Epithelial cell of prostate (primary cell): ENCODE data around the gene USF1.
"Not testable (repeated sequence)": the region's sequence is repeated elsewhere in the genome, so short reads cannot be mapped to it uniquely, and the experiment has no call there.

Experiments used
- DNase-seq: peaks from one replicate; pipeline ENCODE4 v3.0.0-alpha.2; 2011; ENCODE audit warnings: low read depth, low spot score
- H3K27ac ChIP-seq: fragments of 450-650 bp; 2 replicates; pipeline ENCODE4 v1.5.1; 2017; ENCODE audit warnings: mild to moderate bottlenecking

The USF1 gene

GRCh38 chr1:161051219-161051618 lies 5.4 kb upstream of the USF1 start:
- no peak overlapping the region for H3K27ac ChIP-seq

GRCh38 chr1:161048949-161049722 lies 3.4 kb upstream of the USF1 start:
- no peak overlapping the region for H3K27ac ChIP-seq
- DNase-seq = no peak

More at GRCh38 chr1:161051219-161051618, 5.4 kb upstream of the USF1 start:
- no peak for DNase-seq

GRCh38 chr1:161047436-161048420 lies 2.0 kb upstream of the USF1 start:
- no peak overlapping the region for H3K27ac ChIP-seq
- no peak for DNase-seq

- DNase-seq = no peak
- peak overlapping the region; percentile 91 for H3K27ac ChIP-seq
These were observed 940 bp upstream of the USF1 start for GRCh38 chr1:161046605-161047228.

GRCh38 chr1:161044908-161045735 lies 655 bp downstream of the USF1 start:
- DNase-seq = no peak
- H3K27ac ChIP-seq = peak overlapping the region; percentile 91

- H3K27ac ChIP-seq = peak overlapping the region; percentile 91
- no peak for DNase-seq
These were observed 1.3 kb downstream of the USF1 start for GRCh38 chr1:161044535-161044907.

GRCh38 chr1:161039546-161039945 lies 6.2 kb downstream of the USF1 start:
- peak overlapping the region; percentile 67 for H3K27ac ChIP-seq

GRCh38 chr1:161039154-161039545 lies 6.6 kb downstream of the USF1 start:
- H3K27ac ChIP-seq = peak overlapping the region; percentile 67
- no peak for DNase-seq

More at GRCh38 chr1:161039546-161039945, 6.2 kb downstream of the USF1 start:
- DNase-seq = no peak

- peak within 1 kb of the TSS; percentile 67 for H3K27ac ChIP-seq
- no peak for DNase-seq
These were observed 7.1 kb downstream of the USF1 start, which contains the start of gene TSTD1 for GRCh38 chr1:161038523-161039153. TSS of gene TSTD1 (minus strand) at chr1:161038964. CDS start at chr1:161038889, 75 bp downstream.

GRCh38 chr1:161037661-161038522 lies 7.9 kb downstream of the USF1 start:
- H3K27ac ChIP-seq = peak overlapping the region; percentile 67
- no peak for DNase-seq

GRCh38 chr1:161033751-161034150 lies 12.0 kb downstream of the USF1 start:
- peak overlapping the region; percentile 25 for H3K27ac ChIP-seq
- DNase-seq = no peak

- no peak for DNase-seq
- peak overlapping the region; percentile 25 for H3K27ac ChIP-seq
These were observed 13.4 kb downstream of the USF1 start for GRCh38 chr1:161032409-161032808.

GRCh38 chr1:161031874-161032273 lies 13.9 kb downstream of the USF1 start:
- no peak overlapping the region for H3K27ac ChIP-seq
- DNase-seq = no peak

GRCh38 chr1:161029466-161029865 lies 16.3 kb downstream of the USF1 start:
- H3K27ac ChIP-seq, DNase-seq: not testable (repeated sequence)

- H3K27ac ChIP-seq = peak overlapping the region; percentile 68
- DNase-seq = not testable (repeated sequence)
These were observed 18.8 kb downstream of the USF1 start for GRCh38 chr1:161026954-161027353.

GRCh38 chr1:161022432-161022831 lies 23.3 kb downstream of the USF1 start:
- peak overlapping the region; percentile 96 for H3K27ac ChIP-seq
- not testable (repeated sequence) for DNase-seq

GRCh38 chr1:161021970-161022353 lies 23.8 kb downstream of the USF1 start:
- peak overlapping the region; percentile 96 for H3K27ac ChIP-seq
- DNase-seq = peak; percentile 92
